ENCODE data around the gene CGNL1. TPM values are rescaled to one million over a fixed set of nuclear protein-coding genes. Genes with fewer than 3 reads are reported as not detected.
A peak's percentile ranks its signal among the peaks of the same experiment; 100 is the strongest.

Gene CGNL1
- polyA plus RNA-seq, 1 donor, result 7.8 TPM

GRCh38 chr15:57367556-57367955, 8.7 kb upstream of the CGNL1 start:
- no peak overlapping the region for H3K27ac ChIP-seq (ENCODE audit: low read length)
- no peaks in the 10 kb centered on the region for H3K27me3 ChIP-seq (ENCODE audit: control insufficient read depth, insufficient read depth, low read length)
- no CpG with 5 or more reads among the region's 4 CpGs for WGBS (ENCODE audit: insufficient coverage, low lambda C conversion rate)
- H3K4me1 ChIP-seq (ENCODE audit: control insufficient read depth, insufficient read depth, low read length), result no peaks in the 10 kb centered on the region
- H3K9me3 ChIP-seq (ENCODE audit: control insufficient read depth, low read depth, low read length), result no peaks in the 10 kb centered on the region
- no peak for DNase-seq
- no peaks in the 10 kb centered on the region for H3K36me3 ChIP-seq (ENCODE audit: control insufficient read depth, insufficient read depth, low read length)
- H3K4me3 ChIP-seq (ENCODE audit: low read length), result no peak overlapping the region

GRCh38 chr15:57370929-57371328, 5.4 kb upstream of the CGNL1 start:
- Histone ChIP-seq H3K27ac (ENCODE audit: low read length) (no peak overlapping the region), H3K4me3 (ENCODE audit: low read length) (no peak overlapping the region), H3K36me3 (ENCODE audit: control insufficient read depth, insufficient read depth, low read length) (no peaks in the 10 kb centered on the region), H3K4me1 (ENCODE audit: control insufficient read depth, insufficient read depth, low read length) (no peaks in the 10 kb centered on the region), H3K27me3 (ENCODE audit: control insufficient read depth, insufficient read depth, low read length) (peaks cover 2% of the 10 kb centered on the region), H3K9me3 (ENCODE audit: control insufficient read depth, low read depth, low read length) (no peaks in the 10 kb centered on the region)
- no peak for DNase-seq
- WGBS (ENCODE audit: insufficient coverage, low lambda C conversion rate), result no CpG with 5 or more reads among the region's 1 CpG

DNA sequence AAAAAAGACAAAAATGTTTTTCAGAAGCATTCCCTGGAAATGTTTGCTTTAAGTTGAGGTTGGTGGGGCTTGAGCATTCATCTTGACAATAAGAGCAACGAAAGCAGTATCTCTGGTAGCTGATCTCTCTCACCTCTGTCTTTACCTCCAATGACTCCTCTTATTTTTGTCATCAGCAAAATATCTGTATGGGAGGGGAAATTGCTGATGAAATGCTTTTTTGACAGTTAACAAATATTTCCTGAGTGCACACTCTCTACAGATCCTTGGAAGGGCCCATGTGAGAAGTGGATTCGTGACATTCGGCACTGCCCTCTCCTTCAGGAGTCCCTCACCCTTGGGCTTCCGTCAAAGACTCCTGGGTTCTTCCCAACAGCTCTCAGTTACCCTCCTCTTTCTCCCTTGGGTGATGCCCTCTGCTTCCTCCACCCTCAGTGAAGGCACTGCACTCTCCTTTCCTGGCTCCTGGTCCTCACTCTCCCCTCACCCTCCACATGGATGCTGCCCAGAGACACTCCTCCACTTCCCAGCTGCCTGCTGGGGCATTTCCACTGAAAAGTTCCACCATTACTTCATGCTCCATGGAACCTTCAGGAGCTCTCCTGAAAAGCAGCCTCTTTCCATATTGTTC, 2.9 kb upstream of the CGNL1 start:
- Histone ChIP-seq H3K4me3 (ENCODE audit: low read length) (no peak overlapping the region), H3K27me3 (ENCODE audit: control insufficient read depth, insufficient read depth, low read length) (peaks cover 12% of the 10 kb centered on the region), H3K27ac (ENCODE audit: low read length) (no peak overlapping the region), H3K36me3 (ENCODE audit: control insufficient read depth, insufficient read depth, low read length) (no peaks in the 10 kb centered on the region), H3K4me1 (ENCODE audit: control insufficient read depth, insufficient read depth, low read length) (peaks cover 9% of the 10 kb centered on the region), H3K9me3 (ENCODE audit: control insufficient read depth, low read depth, low read length) (no peaks in the 10 kb centered on the region)
- DNase-seq, result no peak
- no CpG with 5 or more reads among the region's 4 CpGs for WGBS (ENCODE audit: insufficient coverage, low lambda C conversion rate)

DNA sequence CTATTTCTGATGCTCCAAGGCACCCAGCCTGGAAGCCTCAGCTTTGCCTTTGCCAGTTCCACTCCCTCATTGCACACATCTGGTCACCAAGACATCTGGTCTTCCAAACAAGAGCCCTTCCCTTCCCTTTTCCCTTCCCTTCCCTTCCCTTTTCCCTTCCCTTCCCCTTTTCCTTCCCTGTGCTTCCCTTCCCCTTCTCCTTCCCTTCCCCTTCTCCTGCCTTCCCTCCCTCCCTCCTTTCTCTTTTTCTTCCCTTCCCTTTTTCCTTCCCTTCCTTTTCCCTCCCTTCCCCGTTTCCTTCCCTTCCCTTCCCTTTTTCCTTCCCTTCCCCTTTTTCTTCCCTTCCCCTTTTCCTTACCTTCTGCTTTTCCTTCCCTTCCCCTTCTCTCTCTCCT, 2.4 kb upstream of the CGNL1 start:
- peaks cover 12% of the 10 kb centered on the region for H3K27me3 ChIP-seq (ENCODE audit: control insufficient read depth, insufficient read depth, low read length)
- no peak for DNase-seq
- WGBS (ENCODE audit: insufficient coverage, low lambda C conversion rate), result 88% methylated on average over 1 of the region's 1 CpG
- no peak overlapping the region for H3K4me3 ChIP-seq (ENCODE audit: low read length)
- no peaks in the 10 kb centered on the region for H3K9me3 ChIP-seq (ENCODE audit: control insufficient read depth, low read depth, low read length)
- H3K4me1 ChIP-seq (ENCODE audit: control insufficient read depth, insufficient read depth, low read length), result peaks cover 9% of the 10 kb centered on the region
- H3K27ac ChIP-seq (ENCODE audit: low read length), result no peak overlapping the region
- no peaks in the 10 kb centered on the region for H3K36me3 ChIP-seq (ENCODE audit: control insufficient read depth, insufficient read depth, low read length)

GRCh38 chr15:57376696-57377477, 582 bp downstream of the CGNL1 start:
- peak; percentile 14 to 60 for DNase-seq
- Histone ChIP-seq H3K4me3 (ENCODE audit: low read length) (peak overlapping the region; percentile 45), H3K27ac (ENCODE audit: low read length) (no peak overlapping the region), H3K36me3 (ENCODE audit: control insufficient read depth, insufficient read depth, low read length) (no peaks in the 10 kb centered on the region), H3K9me3 (ENCODE audit: control insufficient read depth, low read depth, low read length) (no peaks in the 10 kb centered on the region), H3K4me1 (ENCODE audit: control insufficient read depth, insufficient read depth, low read length) (peaks cover 15% of the 10 kb centered on the region), H3K27me3 (ENCODE audit: control insufficient read depth, insufficient read depth, low read length) (peaks cover 12% of the 10 kb centered on the region)
- WGBS (ENCODE audit: insufficient coverage, low lambda C conversion rate), result 0% methylated on average over 1 of the region's 48 CpGs

- no CpG with 5 or more reads among the region's 4 CpGs for WGBS (ENCODE audit: insufficient coverage, low lambda C conversion rate)
- Histone ChIP-seq H3K27me3 (ENCODE audit: control insufficient read depth, insufficient read depth, low read length) (peaks cover 12% of the 10 kb centered on the region), H3K36me3 (ENCODE audit: control insufficient read depth, insufficient read depth, low read length) (no peaks in the 10 kb centered on the region), H3K9me3 (ENCODE audit: control insufficient read depth, low read depth, low read length) (no peaks in the 10 kb centered on the region), H3K4me1 (ENCODE audit: control insufficient read depth, insufficient read depth, low read length) (peaks cover 20% of the 10 kb centered on the region), H3K4me3 (ENCODE audit: low read length) (peak overlapping the region; percentile 45), H3K27ac (ENCODE audit: low read length) (no peak overlapping the region)
- no peak for DNase-seq
Observed at GRCh38 chr15:57377478-57377847, 1.2 kb downstream of the CGNL1 start.

DNA sequence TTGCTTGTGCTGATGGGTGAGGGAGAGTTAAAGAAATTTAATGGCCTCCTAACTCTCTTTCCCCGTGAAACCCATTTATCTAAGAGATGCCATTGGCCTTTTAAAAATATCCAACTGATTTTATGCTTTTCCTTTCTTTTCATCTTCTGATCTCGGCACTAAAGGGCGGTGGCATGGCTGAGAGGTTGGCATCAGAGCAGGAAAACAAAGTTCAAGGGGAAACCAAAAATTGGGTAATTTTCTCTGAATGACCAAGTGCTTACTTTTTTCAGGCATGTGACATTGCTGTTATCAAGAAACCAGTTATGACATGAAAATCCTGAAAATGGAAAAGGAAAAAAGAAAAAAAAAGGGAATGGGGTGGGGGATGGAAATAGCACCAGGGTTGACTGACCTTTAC, 3.2 kb downstream of the CGNL1 start:
- H3K9me3 ChIP-seq (ENCODE audit: control insufficient read depth, low read depth, low read length), result no peaks in the 10 kb centered on the region
- 60% methylated on average over 1 of the region's 3 CpGs for WGBS (ENCODE audit: insufficient coverage, low lambda C conversion rate)
- DNase-seq, result no peak
- H3K27ac ChIP-seq (ENCODE audit: low read length), result no peak overlapping the region
- peaks cover 26% of the 10 kb centered on the region for H3K4me1 ChIP-seq (ENCODE audit: control insufficient read depth, insufficient read depth, low read length)
- H3K4me3 ChIP-seq (ENCODE audit: low read length), result no peak overlapping the region
- H3K27me3 ChIP-seq (ENCODE audit: control insufficient read depth, insufficient read depth, low read length), result peaks cover 12% of the 10 kb centered on the region
- H3K36me3 ChIP-seq (ENCODE audit: control insufficient read depth, insufficient read depth, low read length), result no peaks in the 10 kb centered on the region

- peaks cover 26% of the 10 kb centered on the region for H3K4me1 ChIP-seq (ENCODE audit: control insufficient read depth, insufficient read depth, low read length)
- peak in 1 of 2 donors; percentile 42 for DNase-seq
- no peak overlapping the region for H3K4me3 ChIP-seq (ENCODE audit: low read length)
- no peaks in the 10 kb centered on the region for H3K9me3 ChIP-seq (ENCODE audit: control insufficient read depth, low read depth, low read length)
- H3K36me3 ChIP-seq (ENCODE audit: control insufficient read depth, insufficient read depth, low read length), result no peaks in the 10 kb centered on the region
- H3K27me3 ChIP-seq (ENCODE audit: control insufficient read depth, insufficient read depth, low read length), result peaks cover 10% of the 10 kb centered on the region
- WGBS (ENCODE audit: insufficient coverage, low lambda C conversion rate), result no CpG with 5 or more reads among the region's 2 CpGs
- H3K27ac ChIP-seq (ENCODE audit: low read length), result no peak overlapping the region
Observed at GRCh38 chr15:57380854-57381253, 4.5 kb downstream of the CGNL1 start.

DNA sequence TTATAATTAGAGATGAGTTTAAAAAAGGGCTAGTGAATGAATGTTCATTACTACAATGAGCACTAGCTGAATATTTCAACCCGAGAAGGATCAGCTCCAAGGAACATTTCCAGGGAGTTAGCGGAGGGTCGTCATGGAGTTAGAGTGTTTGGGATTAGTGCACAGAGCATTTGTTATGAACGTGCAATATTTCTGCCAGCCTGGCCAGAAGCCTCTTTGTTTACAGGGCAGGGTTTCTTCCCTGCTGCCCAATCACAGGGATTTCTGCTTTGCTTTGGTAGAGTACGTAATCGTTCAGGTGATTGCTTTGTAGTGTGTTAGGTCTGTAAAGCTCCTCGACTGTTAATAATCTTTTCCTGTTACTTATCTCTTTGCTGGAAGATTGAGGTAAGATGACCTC, 5.9 kb downstream of the CGNL1 start:
- no peaks in the 10 kb centered on the region for H3K36me3 ChIP-seq (ENCODE audit: control insufficient read depth, insufficient read depth, low read length)
- DNase-seq, result peak; percentile 29 to 70
- H3K9me3 ChIP-seq (ENCODE audit: control insufficient read depth, low read depth, low read length), result no peaks in the 10 kb centered on the region
- no peak overlapping the region for H3K4me3 ChIP-seq (ENCODE audit: low read length)
- peaks cover 21% of the 10 kb centered on the region for H3K4me1 ChIP-seq (ENCODE audit: control insufficient read depth, insufficient read depth, low read length)
- 20% methylated on average over 2 of the region's 7 CpGs for WGBS (ENCODE audit: insufficient coverage, low lambda C conversion rate)
- peaks cover 2% of the 10 kb centered on the region for H3K27me3 ChIP-seq (ENCODE audit: control insufficient read depth, insufficient read depth, low read length)
- no peak overlapping the region for H3K27ac ChIP-seq (ENCODE audit: low read length)

DNA sequence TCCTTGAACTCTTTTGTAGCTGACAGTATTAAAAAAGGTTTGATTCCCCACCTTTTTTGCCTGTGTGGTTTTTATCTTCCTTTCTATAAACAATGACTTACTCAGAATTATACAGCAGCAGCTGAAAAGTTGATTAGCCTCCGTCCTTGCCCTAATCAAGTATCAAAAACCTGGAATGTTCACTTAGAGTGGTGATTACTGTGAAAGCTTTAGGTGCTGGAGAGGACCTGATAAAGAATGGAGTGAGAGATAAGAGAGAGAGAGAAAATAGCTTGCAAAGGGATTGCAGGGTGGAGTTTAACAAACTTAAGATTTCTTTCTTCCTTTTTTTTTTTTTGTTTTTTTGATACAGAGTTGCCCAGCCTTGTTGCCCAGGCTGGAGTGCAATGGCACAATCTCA, 6.7 kb downstream of the CGNL1 start:
- Histone ChIP-seq H3K4me1 (ENCODE audit: control insufficient read depth, insufficient read depth, low read length) (peaks cover 22% of the 10 kb centered on the region), H3K36me3 (ENCODE audit: control insufficient read depth, insufficient read depth, low read length) (no peaks in the 10 kb centered on the region), H3K9me3 (ENCODE audit: control insufficient read depth, low read depth, low read length) (no peaks in the 10 kb centered on the region), H3K27me3 (ENCODE audit: control insufficient read depth, insufficient read depth, low read length) (no peaks in the 10 kb centered on the region), H3K4me3 (ENCODE audit: low read length) (no peak overlapping the region), H3K27ac (ENCODE audit: low read length) (no peak overlapping the region)
- no CpG with 5 or more reads among the region's 1 CpG for WGBS (ENCODE audit: insufficient coverage, low lambda C conversion rate)
- no peak for DNase-seq

DNA sequence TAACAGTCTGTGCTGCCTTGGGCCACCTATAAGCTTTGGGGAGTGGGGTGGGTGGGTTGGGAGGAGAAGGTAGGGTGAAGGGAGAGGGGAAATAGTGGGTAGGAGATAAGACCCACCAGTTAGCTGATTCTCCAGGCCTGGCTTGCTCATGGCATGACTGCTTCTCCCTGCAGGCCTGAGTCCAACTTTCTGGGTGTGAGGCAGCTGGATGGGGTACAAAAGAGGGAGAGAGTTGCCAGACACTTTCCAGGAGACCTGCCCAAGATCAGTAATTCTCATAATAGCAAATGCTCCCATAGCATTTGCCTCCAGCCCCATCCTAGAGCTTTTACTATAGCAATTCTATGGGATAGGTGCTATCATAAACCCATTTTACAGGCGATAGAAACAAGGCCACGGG, 7.7 kb downstream of the CGNL1 start:
- H3K27ac ChIP-seq (ENCODE audit: low read length), result no peak overlapping the region

More for the DNA sequence above, 7.7 kb downstream of the CGNL1 start:
- DNase-seq, result no peak
- no peaks in the 10 kb centered on the region for H3K36me3 ChIP-seq (ENCODE audit: control insufficient read depth, insufficient read depth, low read length)
- H3K27me3 ChIP-seq (ENCODE audit: control insufficient read depth, insufficient read depth, low read length), result no peaks in the 10 kb centered on the region
- H3K4me1 ChIP-seq (ENCODE audit: control insufficient read depth, insufficient read depth, low read length), result peaks cover 23% of the 10 kb centered on the region
- no peak overlapping the region for H3K4me3 ChIP-seq (ENCODE audit: low read length)
- no CpG with 5 or more reads among the region's 2 CpGs for WGBS (ENCODE audit: insufficient coverage, low lambda C conversion rate)
- H3K9me3 ChIP-seq (ENCODE audit: control insufficient read depth, low read depth, low read length), result no peaks in the 10 kb centered on the region
